Muscle layer of duodenum (tissue), 2 donors: Measurements from ENCODE around the gene ABHD16B.
A peak's percentile ranks its signal among the peaks of the same experiment; 100 is the strongest.
"Not testable (repeated sequence)": the region's sequence is repeated elsewhere in the genome, so short reads cannot be mapped to it uniquely, and the experiment has no call there.

ENCODE experiments used
- H3K27ac ChIP-seq: one replicate; pipeline ENCODE4 v1.7.0; 2013; ENCODE audit warnings: mild to moderate bottlenecking, low read length
- H3K27me3 ChIP-seq: one replicate; pipeline ENCODE4 v1.7.0; 2013; ENCODE audit warnings: low read depth, mild to moderate bottlenecking, control low read depth, low read length
- H3K36me3 ChIP-seq, 2 donors: one replicate each; pipeline ENCODE4 v1.7.0; 2013; ENCODE audit warnings: low read length in 2 of 2, control low read depth in 1 of 2, mild to moderate bottlenecking in 1 of 2; ENCODE audit not compliant: insufficient read depth in 2 of 2, control insufficient read depth in 1 of 2
- H3K4me1 ChIP-seq, 2 donors: one replicate each; pipeline ENCODE4 v1.7.0; 2013; ENCODE audit warnings: low read length in 2 of 2, mild to moderate bottlenecking in 2 of 2, control low read depth in 1 of 2, moderate library complexity in 1 of 2; ENCODE audit not compliant: insufficient read depth in 2 of 2, control insufficient read depth in 1 of 2
- H3K4me3 ChIP-seq, 2 donors: one replicate each; pipeline ENCODE4 v1.7.0; 2013; ENCODE audit warnings: low read length in 2 of 2, low read depth in 1 of 2, mild to moderate bottlenecking in 1 of 2
- H3K9me3 ChIP-seq, 2 donors: one replicate each; pipeline ENCODE4 v1.7.0; 2013; ENCODE audit warnings: low read length in 2 of 2, control low read depth in 1 of 2, mild to moderate bottlenecking in 1 of 2; ENCODE audit not compliant: control insufficient read depth in 1 of 2
- donor health status: healthy.

ABHD16B gene

DNA sequence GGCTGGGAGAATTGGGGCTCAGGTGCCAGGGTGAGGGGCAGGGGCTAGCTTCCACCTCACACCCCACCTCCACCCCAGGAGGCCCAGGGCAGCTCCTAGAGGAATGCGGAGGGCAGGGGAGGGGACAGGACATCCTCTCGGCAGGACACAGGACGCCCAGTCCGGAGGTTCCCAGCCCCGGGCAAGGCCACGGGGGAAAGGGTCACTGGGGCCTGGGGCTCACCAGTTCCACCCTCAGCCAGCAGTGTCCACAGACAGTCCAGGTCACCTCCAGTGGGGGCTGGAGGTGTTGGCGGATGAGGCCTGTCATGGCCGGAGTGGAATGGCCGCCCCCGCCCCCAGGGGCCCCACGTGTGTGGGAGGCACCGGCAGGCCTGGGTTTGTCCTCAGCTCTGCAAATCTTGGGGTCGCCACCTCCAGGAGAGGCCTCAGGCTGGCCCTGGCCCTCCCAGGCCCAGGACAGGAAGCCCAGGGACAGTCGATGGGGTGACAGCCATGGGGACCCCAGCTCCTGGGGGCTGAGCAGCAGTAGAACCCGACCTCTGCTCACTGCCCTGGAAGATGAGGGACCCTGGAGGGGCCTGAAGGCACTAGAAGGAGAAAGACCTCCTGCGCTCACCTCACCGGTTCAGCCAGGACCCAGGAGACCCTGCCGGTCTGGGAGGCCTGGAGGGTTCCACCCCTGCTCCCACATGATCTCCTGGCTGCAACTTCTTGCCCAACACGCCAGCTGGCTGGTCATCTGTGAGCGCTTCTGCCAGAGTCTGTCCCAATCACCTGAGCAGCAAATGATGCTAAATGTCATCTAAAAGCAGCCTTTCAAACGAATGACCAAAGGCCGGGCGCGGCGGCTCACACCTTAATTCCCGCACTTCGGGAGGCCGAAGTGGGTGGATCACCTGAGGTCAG, 13.0 kb upstream of the ABHD16B start:
- H3K4me3 ChIP-seq, result no peak overlapping the region
- H3K36me3 ChIP-seq, result no peaks in the 10 kb centered on the region
- H3K9me3 ChIP-seq, result no peaks in the 10 kb centered on the region
- peaks cover 12% of the 10 kb centered on the region for H3K27me3 ChIP-seq
- no peak overlapping the region for H3K27ac ChIP-seq
- peaks cover 0 to 16% of the 10 kb centered on the region in 2 donors for H3K4me1 ChIP-seq

DNA sequence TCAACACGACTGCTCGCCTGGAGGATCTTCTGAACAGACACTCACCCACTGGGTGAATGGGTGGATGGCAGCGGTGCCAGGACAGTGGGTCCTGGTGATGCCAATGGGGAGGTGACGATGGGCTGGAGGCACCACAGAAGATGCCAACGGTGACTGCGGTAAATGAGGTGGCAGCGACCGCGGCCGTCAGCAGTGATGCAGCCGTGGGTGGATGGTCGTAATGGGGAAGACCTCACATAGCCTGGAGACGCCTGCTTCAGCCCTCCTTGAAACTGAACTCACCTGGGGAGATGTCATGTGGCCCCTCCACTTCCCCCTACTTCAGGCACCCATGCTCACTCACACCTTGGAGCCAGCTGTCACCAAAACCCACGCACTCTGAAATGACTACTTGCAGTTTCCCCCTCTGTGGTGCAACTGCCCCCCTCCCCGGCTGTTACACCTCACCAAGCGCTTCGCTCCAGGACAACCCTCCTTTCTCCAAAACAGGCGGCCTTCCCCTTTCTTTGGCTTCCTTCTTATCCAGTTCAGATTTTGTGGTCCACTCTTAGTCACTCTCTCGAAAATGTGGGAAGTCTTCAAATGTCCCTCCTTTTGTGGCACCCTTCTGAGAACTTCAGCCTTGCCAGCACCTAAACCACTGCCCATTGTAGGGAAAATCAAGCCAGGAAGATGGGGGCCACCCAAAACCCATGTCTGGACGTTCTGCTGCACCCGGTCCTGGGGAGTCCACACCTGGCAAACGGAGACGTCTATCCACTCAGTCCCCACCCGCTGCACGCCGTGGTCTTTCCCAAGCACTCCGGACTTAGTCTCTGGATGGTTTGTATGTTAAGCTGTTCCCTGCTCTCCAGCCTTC, 10.4 kb upstream of the ABHD16B start:
- H3K27ac ChIP-seq, result no peak overlapping the region
- no peaks in the 10 kb centered on the region for H3K36me3 ChIP-seq
- peaks cover 0 to 32% of the 10 kb centered on the region in 2 donors for H3K4me1 ChIP-seq
- no peaks in the 10 kb centered on the region for H3K9me3 ChIP-seq
- H3K27me3 ChIP-seq, result peaks cover 8% of the 10 kb centered on the region
- H3K4me3 ChIP-seq, result no peak overlapping the region

DNA sequence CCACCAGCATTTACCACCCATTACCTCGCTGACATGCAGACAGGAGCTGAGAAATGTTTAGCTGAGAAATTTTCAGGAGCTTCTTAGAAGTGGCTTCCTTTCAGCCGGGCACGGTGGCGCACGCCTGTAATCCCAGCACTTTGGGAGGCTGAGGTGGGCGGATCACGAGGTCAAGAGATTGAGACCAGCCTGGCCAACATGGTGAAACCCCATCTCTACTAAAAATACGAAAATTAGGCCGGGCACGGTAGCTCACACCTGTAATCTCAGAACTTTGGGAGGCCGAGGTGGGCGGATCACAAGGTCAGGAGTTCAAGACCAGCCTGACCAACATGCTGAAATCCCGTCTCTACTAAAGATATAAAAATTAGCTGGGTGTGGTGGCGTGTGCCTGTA, 9.8 kb upstream of the ABHD16B start:
- not testable (repeated sequence) for H3K4me3 ChIP-seq, H3K27ac ChIP-seq, H3K27me3 ChIP-seq, H3K9me3 ChIP-seq, H3K36me3 ChIP-seq
- H3K4me1 ChIP-seq, result peaks cover 0 to 28% of the 10 kb centered on the region in 2 donors

DNA sequence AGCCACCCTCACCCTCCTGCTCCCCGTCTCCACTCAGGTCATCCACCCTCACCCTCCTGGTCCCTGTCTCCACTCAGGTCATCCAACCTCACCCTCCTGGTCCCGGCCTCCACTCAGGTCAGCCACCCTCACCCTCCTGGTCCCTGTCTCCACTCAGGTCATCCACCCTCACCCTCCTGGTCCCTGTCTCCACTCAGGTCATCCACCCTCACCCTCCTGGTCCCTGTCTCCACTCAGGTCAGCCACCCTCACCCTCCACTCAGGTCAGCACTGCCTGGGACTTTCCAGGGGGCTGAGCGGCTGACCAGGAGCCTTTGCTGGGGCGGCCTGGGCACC, 7.6 kb upstream of the ABHD16B start:
- not testable (repeated sequence) for H3K27me3 ChIP-seq, H3K27ac ChIP-seq, H3K36me3 ChIP-seq, H3K9me3 ChIP-seq, H3K4me3 ChIP-seq
- H3K4me1 ChIP-seq, result peaks cover 4 to 36% of the 10 kb centered on the region in 2 donors

DNA sequence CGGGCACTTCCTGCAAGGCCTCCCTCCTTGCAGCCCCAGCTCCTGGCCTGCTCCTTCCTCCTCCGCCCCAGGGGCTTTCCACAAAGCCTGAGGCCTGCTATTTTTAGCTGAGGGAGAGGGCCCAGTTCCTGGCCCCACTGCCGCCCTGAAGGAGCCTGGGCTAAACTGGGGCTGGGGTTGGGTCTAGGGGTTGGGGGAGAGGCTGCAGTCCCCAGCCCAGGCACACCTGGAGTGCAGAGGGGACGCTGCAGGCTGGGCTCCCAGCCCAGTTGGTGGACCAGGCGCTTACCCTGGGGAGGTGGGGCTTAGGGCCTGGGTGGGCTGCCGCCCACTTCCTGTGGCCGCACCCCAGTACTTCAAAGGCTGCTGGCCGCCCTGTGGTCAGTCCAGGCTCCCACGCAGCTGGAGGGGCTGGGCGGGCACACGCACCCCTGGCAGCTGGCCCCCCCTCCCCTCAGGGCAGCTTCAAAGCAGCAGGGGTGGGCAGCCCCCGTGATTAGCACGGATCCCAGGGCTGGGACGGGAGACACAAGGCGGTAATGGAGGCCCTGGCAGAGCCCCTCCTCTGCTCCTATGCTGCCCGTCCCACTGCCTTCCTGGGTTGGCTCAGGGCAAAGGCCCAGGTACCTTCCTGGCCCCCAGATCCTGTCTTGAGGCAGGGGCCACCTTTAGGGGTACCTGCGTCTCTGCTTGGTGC, 7.1 kb upstream of the ABHD16B start:
- Histone ChIP-seq H3K4me3 (peak overlapping the region in 1 of 2 donors; percentile 24), H3K27ac (no peak overlapping the region), H3K36me3 (no peaks in the 10 kb centered on the region), H3K27me3 (no peaks in the 10 kb centered on the region), H3K4me1 (peaks cover 5 to 41% of the 10 kb centered on the region in 2 donors), H3K9me3 (no peaks in the 10 kb centered on the region)

DNA sequence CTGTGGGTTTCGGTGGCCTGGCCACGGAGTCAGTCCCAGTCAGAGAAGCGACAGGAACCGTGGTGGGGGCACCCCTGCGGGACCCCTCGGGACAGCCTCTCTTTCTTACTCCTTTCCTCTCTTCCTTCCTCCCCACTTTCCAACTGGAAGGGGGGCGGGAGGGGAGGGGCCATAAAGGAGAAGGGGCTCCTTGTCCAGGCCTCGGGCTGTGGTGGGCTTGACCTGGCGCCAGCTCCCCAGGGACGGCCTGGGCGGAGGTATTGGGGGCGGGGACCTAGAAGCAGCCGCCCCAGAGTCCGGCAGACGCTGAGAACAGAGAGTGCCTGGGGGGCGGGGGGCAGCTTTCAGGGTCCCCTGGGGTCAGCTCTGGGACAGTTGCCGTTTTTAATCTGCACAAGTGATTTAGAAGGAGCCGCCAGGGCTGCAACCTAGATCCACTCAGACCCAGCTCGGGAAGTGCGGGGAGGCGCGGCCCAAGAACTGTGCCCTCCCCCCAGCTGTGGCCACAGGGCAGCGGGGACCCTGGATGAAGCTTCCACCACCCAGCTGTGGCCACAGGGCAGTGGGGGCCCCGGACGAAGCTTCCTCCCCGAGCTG, 6.4 kb upstream of the ABHD16B start:
- H3K4me3 ChIP-seq, result peak overlapping the region in 1 of 2 donors; percentile 24
- no peaks in the 10 kb centered on the region for H3K9me3 ChIP-seq
- H3K27me3 ChIP-seq, result no peaks in the 10 kb centered on the region
- H3K36me3 ChIP-seq, result no peaks in the 10 kb centered on the region
- no peak overlapping the region for H3K27ac ChIP-seq
- H3K4me1 ChIP-seq, result peaks cover 7 to 44% of the 10 kb centered on the region in 2 donors

DNA sequence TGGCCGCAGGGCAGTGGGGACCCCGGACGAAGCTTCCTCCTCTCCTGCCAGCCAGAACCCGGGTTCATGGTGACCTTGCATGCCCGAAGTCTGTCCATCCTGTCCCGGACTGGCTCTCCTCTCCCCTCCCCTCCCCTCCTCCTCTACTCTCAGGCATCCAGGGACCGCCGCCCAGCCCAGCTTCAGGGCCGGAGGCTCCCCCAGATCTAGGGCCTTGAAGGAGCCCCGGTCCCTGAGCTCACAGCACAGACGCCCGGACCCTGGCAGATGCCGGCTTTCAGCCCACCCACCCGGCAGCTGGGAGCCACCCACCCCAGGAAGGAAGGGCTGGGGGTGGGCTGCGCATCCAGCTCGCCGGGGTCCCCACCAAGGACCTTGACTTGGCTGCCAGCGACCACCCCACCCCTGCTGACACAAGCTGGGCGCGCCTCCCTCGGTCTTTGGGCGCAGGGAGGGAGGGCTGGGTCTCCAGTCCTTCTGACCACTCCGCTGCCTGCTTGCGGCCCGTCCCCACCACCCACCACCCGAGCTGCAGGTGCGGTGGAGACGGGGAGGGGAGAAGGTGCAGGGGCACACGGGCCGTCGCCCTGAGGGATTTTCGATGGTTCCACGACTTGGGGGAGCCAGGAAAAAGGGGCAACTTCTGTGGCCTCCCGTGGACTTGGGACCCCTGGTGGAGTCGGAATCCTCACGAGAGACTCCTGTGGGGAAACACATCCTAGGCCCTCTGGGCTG, 5.8 kb upstream of the ABHD16B start:
- H3K36me3 ChIP-seq, result no peaks in the 10 kb centered on the region
- no peak overlapping the region for H3K27ac ChIP-seq
- H3K4me3 ChIP-seq, result peak overlapping the region in 1 of 2 donors; percentile 7
- no peaks in the 10 kb centered on the region for H3K27me3 ChIP-seq
- no peaks in the 10 kb centered on the region for H3K9me3 ChIP-seq
- H3K4me1 ChIP-seq, result peaks cover 7 to 44% of the 10 kb centered on the region in 2 donors

DNA sequence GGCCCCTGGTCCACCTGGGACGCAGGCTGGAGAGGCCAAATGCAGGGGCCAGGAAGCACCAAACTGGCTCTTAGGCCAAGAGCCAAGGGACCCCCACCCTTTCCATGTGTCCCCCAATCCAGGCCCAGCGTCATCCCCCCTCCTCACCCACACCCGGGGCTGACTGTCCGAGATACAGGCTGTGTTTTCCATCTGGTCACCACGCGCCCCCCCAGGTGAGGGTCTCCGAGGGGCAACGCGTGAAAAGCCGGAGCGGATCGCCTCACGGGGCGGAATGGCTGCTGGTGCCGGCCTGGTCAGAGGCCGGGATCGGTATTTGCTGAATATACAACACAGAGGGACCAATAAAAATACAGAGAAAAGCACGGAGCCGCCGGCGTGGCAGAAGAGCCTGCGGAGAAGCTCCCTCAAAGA, 5.2 kb upstream of the ABHD16B start:
- no peak overlapping the region for H3K4me3 ChIP-seq
- no peaks in the 10 kb centered on the region for H3K27me3 ChIP-seq
- peaks cover 7 to 44% of the 10 kb centered on the region in 2 donors for H3K4me1 ChIP-seq
- no peak overlapping the region for H3K27ac ChIP-seq
- H3K9me3 ChIP-seq, result no peaks in the 10 kb centered on the region
- H3K36me3 ChIP-seq, result peaks cover 0 to under 1% of the 10 kb centered on the region in 2 donors

DNA sequence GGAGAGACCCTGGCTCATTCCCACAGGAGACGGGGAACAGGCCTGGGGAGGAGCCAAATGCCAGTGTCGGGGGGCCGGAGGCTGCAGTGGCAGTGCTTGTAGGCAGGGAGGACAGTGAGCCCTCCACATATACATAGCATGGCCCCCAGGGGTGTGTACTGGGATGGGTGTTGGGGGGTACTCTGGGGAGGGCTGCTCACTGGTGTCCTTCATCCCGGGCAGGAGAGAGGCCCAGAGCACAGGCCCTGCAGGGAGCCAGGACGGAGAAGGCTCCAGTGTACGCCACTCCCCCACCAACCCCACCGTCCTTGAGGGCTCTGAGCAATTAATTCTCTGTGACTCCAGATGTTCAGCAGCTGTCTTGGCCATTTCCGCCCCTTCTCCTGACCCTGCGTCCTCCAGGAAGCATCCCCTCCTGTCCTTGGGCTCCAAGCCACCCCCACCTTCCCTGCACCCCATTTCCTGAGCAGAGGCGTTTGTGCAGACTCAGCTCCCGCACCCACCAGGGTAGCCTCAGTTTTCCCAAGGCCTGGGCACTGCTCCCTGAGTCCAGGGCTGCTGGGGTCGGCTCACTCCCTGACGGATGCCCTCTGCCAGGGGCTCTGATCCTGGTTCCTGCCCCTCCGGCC, 3.4 kb upstream of the ABHD16B start:
- no peak overlapping the region for H3K27ac ChIP-seq
- H3K36me3 ChIP-seq, result peaks cover 0 to 15% of the 10 kb centered on the region in 2 donors
- peaks cover 7 to 44% of the 10 kb centered on the region in 2 donors for H3K4me1 ChIP-seq
- no peaks in the 10 kb centered on the region for H3K27me3 ChIP-seq
- H3K9me3 ChIP-seq, result no peaks in the 10 kb centered on the region
- no peak overlapping the region for H3K4me3 ChIP-seq
